WTC11 (cell line): Measurements from ENCODE around the gene GHRHR.

ENCODE experiments used
- GABPB1 ChIP-seq: sonication (generic); formaldehyde crosslinking; IDR thresholded peaks from 2 replicates; pipeline ENCODE4 v1.8.1; 2023; ENCODE audit warnings: mild to moderate bottlenecking, missing genetic modification reagents
- NR1H2 ChIP-seq: sonication (generic); formaldehyde crosslinking; IDR thresholded peaks from 2 replicates; pipeline ENCODE4 v1.9.0; 2021; ENCODE audit warnings: mild to moderate bottlenecking, moderate library complexity, missing genetic modification reagents
- NR2C2 ChIP-seq: sonication (generic); formaldehyde crosslinking; IDR thresholded peaks from 2 replicates; pipeline ENCODE4 v1.8.0; 2022; ENCODE audit warnings: mild to moderate bottlenecking, missing genetic modification reagents
- ZNF671 ChIP-seq: fragments of 250-450 bp; sonication (Bioruptor Pico); IDR thresholded peaks from 2 replicates; pipeline ENCODE4 v1.8.0; 2021; ENCODE audit warnings: mild to moderate bottlenecking
- TF ChIP-seq, protein P1 (sequence below): fragments of 200-600 bp; IDR thresholded peaks from 2 replicates; pipeline ENCODE4 v1.8.0; 2022; ENCODE audit warnings: antibody characterized with exemption

DNA sequence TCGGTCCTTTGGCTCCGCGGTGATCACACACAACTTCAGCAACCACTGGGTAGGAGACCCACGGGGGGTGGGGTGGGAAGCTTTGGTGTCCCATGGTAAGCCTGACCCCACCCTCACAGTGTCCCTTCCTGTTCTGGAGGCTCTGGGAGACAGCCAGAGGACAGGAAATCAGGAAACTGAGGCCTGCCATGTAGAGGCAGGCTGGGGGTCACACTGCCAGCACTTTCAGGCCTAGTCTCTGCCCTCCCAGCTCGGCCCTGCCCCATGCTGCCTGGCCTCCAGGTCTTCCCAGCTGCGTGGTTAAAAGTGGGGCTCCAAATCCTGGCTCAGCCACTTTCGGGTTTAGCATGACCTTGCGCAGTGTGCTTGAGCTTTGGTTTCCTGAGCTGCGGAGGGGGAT is 41.2 kb upstream of the GHRHR start:
- TF ChIP-seq NR1H2 (CRISPR knock-in tag) = no peak
- TF ChIP-seq GABPB1 (CRISPR knock-in tag) = no peak
- TF ChIP-seq, protein P1, sequence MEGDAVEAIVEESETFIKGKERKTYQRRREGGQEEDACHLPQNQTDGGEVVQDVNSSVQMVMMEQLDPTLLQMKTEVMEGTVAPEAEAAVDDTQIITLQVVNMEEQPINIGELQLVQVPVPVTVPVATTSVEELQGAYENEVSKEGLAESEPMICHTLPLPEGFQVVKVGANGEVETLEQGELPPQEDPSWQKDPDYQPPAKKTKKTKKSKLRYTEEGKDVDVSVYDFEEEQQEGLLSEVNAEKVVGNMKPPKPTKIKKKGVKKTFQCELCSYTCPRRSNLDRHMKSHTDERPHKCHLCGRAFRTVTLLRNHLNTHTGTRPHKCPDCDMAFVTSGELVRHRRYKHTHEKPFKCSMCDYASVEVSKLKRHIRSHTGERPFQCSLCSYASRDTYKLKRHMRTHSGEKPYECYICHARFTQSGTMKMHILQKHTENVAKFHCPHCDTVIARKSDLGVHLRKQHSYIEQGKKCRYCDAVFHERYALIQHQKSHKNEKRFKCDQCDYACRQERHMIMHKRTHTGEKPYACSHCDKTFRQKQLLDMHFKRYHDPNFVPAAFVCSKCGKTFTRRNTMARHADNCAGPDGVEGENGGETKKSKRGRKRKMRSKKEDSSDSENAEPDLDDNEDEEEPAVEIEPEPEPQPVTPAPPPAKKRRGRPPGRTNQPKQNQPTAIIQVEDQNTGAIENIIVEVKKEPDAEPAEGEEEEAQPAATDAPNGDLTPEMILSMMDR = no peak
- TF ChIP-seq ZNF671 = no peak
- TF ChIP-seq NR2C2 (CRISPR knock-in tag) = no peak
